ENCODE data around the gene ARHGEF18.

DNA sequence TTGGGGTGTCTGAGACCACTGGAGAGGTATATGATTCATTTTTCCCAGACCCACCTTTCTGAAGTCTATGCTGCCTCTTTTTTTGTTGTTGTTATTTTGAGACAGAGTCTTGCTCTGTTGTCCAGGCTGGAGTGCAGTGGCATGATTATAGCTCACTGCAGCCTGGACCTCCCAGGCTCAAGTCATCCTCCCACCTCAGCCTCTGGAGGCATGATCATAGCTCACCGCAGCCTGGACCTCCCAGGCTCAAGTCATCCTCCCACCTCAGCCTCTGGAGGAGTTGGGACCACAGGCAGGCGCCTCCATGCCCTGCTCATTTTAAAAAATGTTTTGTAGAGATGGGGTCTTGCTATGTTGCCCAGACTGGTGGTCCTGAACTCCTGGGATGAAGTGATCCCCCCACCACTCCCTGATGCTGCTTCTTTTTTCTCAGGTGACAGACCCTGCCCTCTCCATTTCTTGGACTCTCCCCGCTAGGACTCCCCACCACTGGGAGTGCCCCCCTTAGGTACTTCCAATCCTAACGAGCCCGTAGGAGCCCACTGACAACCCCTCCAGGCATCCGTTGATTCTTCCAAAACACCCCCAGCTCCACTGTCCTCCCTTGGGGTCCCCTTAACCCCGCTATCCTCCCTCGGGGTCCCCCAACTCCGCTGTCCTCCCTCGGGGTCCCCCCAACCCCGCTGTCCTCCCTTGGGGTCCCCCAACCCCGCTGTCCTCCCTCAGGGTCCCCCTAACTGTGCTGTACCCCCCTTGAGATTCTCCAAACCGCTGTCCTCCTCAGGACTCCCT is 45.4 kb downstream of the ARHGEF18 start:
- TF ChIP-seq CTCF (IDR thresholded peaks at IDR 0.05; ENCODE audit: low read depth, low read length, poor library complexity, severe bottlenecking) (no peak), EZH2phosphoT487 (IDR thresholded peaks at IDR 0.05; ENCODE audit: borderline replicate concordance, low read length) (no peak)
